WTC11 (cell line): ENCODE data around the gene NIT2. TPM values are rescaled to one million over a fixed set of nuclear protein-coding genes. Genes with fewer than 3 reads are reported as not detected.
"Not testable (repeated sequence)": the region's sequence is repeated elsewhere in the genome, so short reads cannot be mapped to it uniquely, and the experiment has no call there.

Source experiments
- ATAC-seq: fragments of 200-7000 bp; cut with Tn5 transposase; 2 replicates; pipeline ENCODE4 v1.10.0; 2021; ENCODE audit warnings: mild to moderate bottlenecking, moderate library complexity
- CTCF ChIA-PET: fragments of 300-600 bp; sonication (Branson Sonifier 250); formaldehyde crosslinking; loops from one replicate; lab custom pipeline; 2021; ENCODE audit warnings: antibody characterized with exemption; lab: Charles Lee
- POLR2A ChIA-PET: fragments of 350-600 bp; sonication (Branson Sonifier 250); formaldehyde crosslinking; loops from one replicate; lab custom pipeline; 2021; ENCODE audit warnings: antibody characterized with exemption; lab: Charles Lee
- DNase-seq: peaks from one replicate; pipeline ENCODE4 v3.0.0; 2021; ENCODE audit warnings: low spot score
- H3K27ac Mint-ChIP-seq: 2 replicates; pipeline ENCODE4 v1.8.0; 2021; ENCODE audit warnings: mixed read lengths
- H3K27me3 Mint-ChIP-seq: 2 replicates; pipeline ENCODE4 v1.8.0; 2021; ENCODE audit warnings: low read depth, mild to moderate bottlenecking, moderate library complexity, mixed read lengths
- H3K36me3 Mint-ChIP-seq: 2 replicates; pipeline ENCODE4 v1.8.0; 2021; ENCODE audit warnings: mixed read lengths
- H3K4me1 Mint-ChIP-seq: 2 replicates; pipeline ENCODE4 v1.8.0; 2022; ENCODE audit warnings: mixed read lengths
- H3K4me3 Mint-ChIP-seq: 2 replicates; pipeline ENCODE4 v1.8.0; 2021; ENCODE audit warnings: mild to moderate bottlenecking, moderate library complexity, mixed read lengths
- H3K9me3 Mint-ChIP-seq: 2 replicates; pipeline ENCODE4 v1.8.0; 2021; ENCODE audit warnings: mixed read lengths
- CREB1 ChIP-seq: sonication (generic); formaldehyde crosslinking; IDR thresholded peaks from 2 replicates; pipeline ENCODE4 v1.8.0; 2023; ENCODE audit warnings: mild to moderate bottlenecking, missing genetic modification reagents
- ELF4 ChIP-seq: sonication (generic); formaldehyde crosslinking; IDR thresholded peaks from 2 replicates; pipeline ENCODE4 v1.8.1; 2022; ENCODE audit warnings: low read depth, mild to moderate bottlenecking, moderate library complexity, missing genetic modification reagents
- GTF2I ChIP-seq: fragments of 250-450 bp; sonication (Bioruptor Pico); conservative IDR thresholded peaks from 2 replicates; pipeline ENCODE4 v1.4.0; 2021; ENCODE audit warnings: mild to moderate bottlenecking
- IRF2 ChIP-seq: sonication (generic); formaldehyde crosslinking; IDR thresholded peaks from 2 replicates; pipeline ENCODE4 v1.8.0; 2022; ENCODE audit warnings: low read depth, missing genetic modification reagents, borderline replicate concordance
- NFATC4 ChIP-seq: fragments of 250-450 bp; sonication (Bioruptor Pico); IDR thresholded peaks from 2 replicates; pipeline ENCODE4 v1.9.0; 2021; ENCODE audit warnings: mild to moderate bottlenecking
- OVOL2 ChIP-seq: fragments of 250-450 bp; sonication (Bioruptor Pico); IDR thresholded peaks from 2 replicates; pipeline ENCODE4 v1.9.0; 2021; ENCODE audit warnings: mild to moderate bottlenecking, borderline replicate concordance
- RORB ChIP-seq: fragments of 250-450 bp; sonication (Bioruptor Pico); IDR thresholded peaks from 2 replicates; pipeline ENCODE4 v1.9.0; 2021; ENCODE audit warnings: mild to moderate bottlenecking
- SMAD4 ChIP-seq: sonication (generic); formaldehyde crosslinking; IDR thresholded peaks from 2 replicates; pipeline ENCODE4 v1.8.0; 2022; ENCODE audit warnings: mild to moderate bottlenecking, missing genetic modification reagents
- ZNF219 ChIP-seq: sonication (generic); formaldehyde crosslinking; IDR thresholded peaks from 2 replicates; pipeline ENCODE4 v1.8.0; 2023; ENCODE audit warnings: missing genetic modification reagents, mild to moderate bottlenecking, borderline replicate concordance
- ZNF416 ChIP-seq: fragments of 250-450 bp; sonication (Bioruptor Pico); IDR thresholded peaks from 2 replicates; pipeline ENCODE4 v1.9.0; 2021; ENCODE audit warnings: mild to moderate bottlenecking, inconsistent platforms
- ZNF423 ChIP-seq: fragments of 250-450 bp; sonication (Bioruptor Pico); IDR thresholded peaks from 2 replicates; pipeline ENCODE4 v2.1.2; 2022; ENCODE audit warnings: mild to moderate bottlenecking, moderate library complexity
- ZNF671 ChIP-seq: fragments of 250-450 bp; sonication (Bioruptor Pico); IDR thresholded peaks from 2 replicates; pipeline ENCODE4 v1.8.0; 2021; ENCODE audit warnings: mild to moderate bottlenecking
- total RNA-seq: library from RNA; stranded (reverse); gene quantifications from 3 replicates; pipeline ENCODE4 v1.2.3, GENCODE V29; 2021
- TF ChIP-seq, protein P1 (sequence below): sonication (generic); formaldehyde crosslinking; IDR thresholded peaks from 2 replicates; pipeline ENCODE4 v1.8.0; 2023; ENCODE audit warnings: missing genetic modification reagents
- TF ChIP-seq, protein P2 (sequence below): sonication (generic); formaldehyde crosslinking; IDR thresholded peaks from 2 replicates; pipeline ENCODE4 v1.8.1; 2023; ENCODE audit warnings: mild to moderate bottlenecking, missing genetic modification reagents, moderate library complexity
- TF ChIP-seq, protein P3 (sequence below): sonication (generic); formaldehyde crosslinking; IDR thresholded peaks from 2 replicates; pipeline ENCODE4 v1.8.0; 2022; ENCODE audit warnings: mild to moderate bottlenecking, missing genetic modification reagents
- TF ChIP-seq, protein P4 (sequence below): fragments of 250-450 bp; sonication (Bioruptor Pico); IDR thresholded peaks from 2 replicates; pipeline ENCODE4 v1.9.0; 2021; ENCODE audit warnings: moderate library complexity, mild to moderate bottlenecking, inconsistent platforms, borderline replicate concordance

Gene NIT2
- total RNA-seq, 1 experiment from 2014 or later, result 27.3 TPM

DNA sequence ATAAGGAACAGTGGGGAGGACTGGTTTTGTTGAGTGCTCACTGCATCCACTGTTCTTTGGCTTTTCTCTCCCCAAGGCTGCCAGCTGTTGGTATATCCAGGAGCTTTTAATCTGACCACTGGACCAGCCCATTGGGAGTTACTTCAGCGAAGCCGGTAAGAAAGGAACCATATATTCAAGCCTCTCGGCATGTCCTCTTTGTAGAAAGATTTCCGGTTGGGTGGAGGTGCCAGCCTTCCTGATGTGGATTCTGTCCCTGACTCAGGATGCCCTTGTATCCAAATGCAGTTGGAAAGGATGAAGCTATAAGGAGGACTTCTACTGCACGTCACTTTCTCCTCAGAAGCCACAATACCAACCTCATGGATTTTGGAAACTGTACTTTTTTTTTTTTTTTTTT, 14.2 kb downstream of the NIT2 start:
- no peak overlapping the region for H3K27ac Mint-ChIP-seq
- DNase-seq (no peak), ATAC-seq (no peak)
- H3K9me3 Mint-ChIP-seq, result no peaks in the 10 kb centered on the region; the same call in 1 of the 2 replicates
- TF ChIP-seq ELF4, result no peak
- no peak for TF ChIP-seq ZNF671 (CRISPR knock-in tag)
- TF ChIP-seq GTF2I (CRISPR knock-in tag), result no peak
- TF ChIP-seq ZNF423 (CRISPR knock-in tag), result no peak
- peaks cover 41% of the 10 kb centered on the region for H3K36me3 Mint-ChIP-seq
- H3K4me1 Mint-ChIP-seq, result no peaks in the 10 kb centered on the region
- no peak overlapping the region for H3K4me3 Mint-ChIP-seq
- CTCF ChIA-PET, result interaction anchor here (0.5 kb wide), 1 partner anchor 517 kb away, joined by 3 read pairs; no protein-coding TSS in a partner anchor
- POLR2A ChIA-PET, result interaction anchor here (0.6 to 1.1 kb wide), 3 partner anchors 53 to 1683 kb away, joined by 3 read pairs; partner anchors contain the start of genes LNP1, TBC1D23 and TOMM70
- H3K27me3 Mint-ChIP-seq, result no peaks in the 10 kb centered on the region

DNA sequence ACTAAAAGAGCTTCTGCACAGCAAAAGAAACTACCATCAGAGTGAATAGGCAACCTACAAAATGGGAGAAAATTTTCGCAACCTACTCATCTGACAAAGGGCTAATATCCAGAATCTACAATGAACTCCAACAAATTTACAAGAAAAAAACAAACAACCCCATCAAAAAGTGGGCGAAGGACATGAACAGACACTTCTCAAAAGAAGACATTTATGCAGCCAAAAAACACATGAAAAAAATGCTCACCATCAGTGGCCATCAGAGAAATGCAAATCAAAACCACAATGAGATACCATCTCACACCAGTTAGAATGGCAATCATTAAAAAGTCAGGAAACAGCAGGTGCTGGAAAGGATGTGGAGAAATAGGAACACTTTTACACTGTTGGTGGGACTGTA, 17.2 kb downstream of the NIT2 start:
- H3K27me3 Mint-ChIP-seq, CTCF ChIA-PET: not testable (repeated sequence)

DNA sequence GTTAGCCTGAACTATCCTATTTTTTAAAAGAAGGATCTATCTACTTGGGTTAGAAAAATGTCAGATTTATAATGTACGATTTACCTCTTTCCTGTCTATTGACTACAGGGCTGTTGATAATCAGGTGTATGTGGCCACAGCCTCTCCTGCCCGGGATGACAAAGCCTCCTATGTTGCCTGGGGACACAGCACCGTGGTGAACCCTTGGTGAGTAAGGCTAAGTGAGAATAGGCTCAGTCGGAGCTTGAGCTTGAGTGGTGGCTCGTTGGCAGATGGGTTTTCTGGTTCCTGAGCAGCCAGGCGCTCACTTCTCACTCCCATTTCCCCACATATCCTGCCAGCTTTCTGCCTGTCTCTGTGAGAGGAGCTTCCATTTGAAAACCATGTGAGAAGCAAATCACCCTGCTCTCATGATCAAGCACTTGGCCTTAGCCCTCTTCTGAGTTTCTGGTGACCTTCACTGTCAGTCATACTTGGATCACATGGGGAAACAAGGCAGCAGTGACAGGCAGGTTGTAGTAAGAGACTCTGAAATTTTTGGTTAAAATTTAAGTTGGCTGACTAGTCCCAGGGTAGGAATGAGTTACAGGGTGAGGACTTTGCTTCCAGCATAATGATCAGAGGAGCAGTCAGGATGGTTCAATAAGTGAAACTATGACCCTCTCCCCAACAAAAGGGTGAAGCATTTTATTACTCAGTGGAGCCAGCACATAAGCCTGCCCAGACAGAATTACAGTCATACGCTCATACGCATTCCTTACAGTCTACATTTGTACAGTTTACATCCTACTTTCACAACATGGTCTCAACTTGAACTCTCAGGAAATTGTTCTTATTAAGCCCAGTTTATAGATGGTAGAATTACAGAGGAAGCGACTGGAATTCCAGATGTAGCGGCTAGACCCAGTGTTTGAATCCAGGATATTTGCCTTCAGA, 18.0 kb downstream of the NIT2 start:
- POLR2A ChIA-PET, result no interaction called here
- no peak for TF ChIP-seq ZNF416
- TF ChIP-seq, protein P1, sequence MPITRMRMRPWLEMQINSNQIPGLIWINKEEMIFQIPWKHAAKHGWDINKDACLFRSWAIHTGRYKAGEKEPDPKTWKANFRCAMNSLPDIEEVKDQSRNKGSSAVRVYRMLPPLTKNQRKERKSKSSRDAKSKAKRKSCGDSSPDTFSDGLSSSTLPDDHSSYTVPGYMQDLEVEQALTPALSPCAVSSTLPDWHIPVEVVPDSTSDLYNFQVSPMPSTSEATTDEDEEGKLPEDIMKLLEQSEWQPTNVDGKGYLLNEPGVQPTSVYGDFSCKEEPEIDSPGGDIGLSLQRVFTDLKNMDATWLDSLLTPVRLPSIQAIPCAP, result no peak
- no peak for TF ChIP-seq IRF2 (CRISPR knock-in tag)
- TF ChIP-seq RORB, result no peak
- no peak for ATAC-seq
- Mint-ChIP-seq H3K36me3 (peaks cover 33% of the 10 kb centered on the region), H3K4me3 (no peak overlapping the region), H3K9me3 (no peaks in the 10 kb centered on the region; the same call in 1 of the 2 replicates), H3K27me3 (no peaks in the 10 kb centered on the region), H3K4me1 (no peaks in the 10 kb centered on the region), H3K27ac (no peak overlapping the region)
- CTCF ChIA-PET, result no interaction called here
- DNase-seq, result no peak

More for the DNA sequence above, 17.2 kb downstream of the NIT2 start:
- POLR2A ChIA-PET, DNase-seq, H3K27ac Mint-ChIP-seq, H3K9me3 Mint-ChIP-seq, H3K4me3 Mint-ChIP-seq, ATAC-seq, H3K4me1 Mint-ChIP-seq: not testable (repeated sequence)
- H3K36me3 Mint-ChIP-seq, result peaks cover 35% of the 10 kb centered on the region

DNA sequence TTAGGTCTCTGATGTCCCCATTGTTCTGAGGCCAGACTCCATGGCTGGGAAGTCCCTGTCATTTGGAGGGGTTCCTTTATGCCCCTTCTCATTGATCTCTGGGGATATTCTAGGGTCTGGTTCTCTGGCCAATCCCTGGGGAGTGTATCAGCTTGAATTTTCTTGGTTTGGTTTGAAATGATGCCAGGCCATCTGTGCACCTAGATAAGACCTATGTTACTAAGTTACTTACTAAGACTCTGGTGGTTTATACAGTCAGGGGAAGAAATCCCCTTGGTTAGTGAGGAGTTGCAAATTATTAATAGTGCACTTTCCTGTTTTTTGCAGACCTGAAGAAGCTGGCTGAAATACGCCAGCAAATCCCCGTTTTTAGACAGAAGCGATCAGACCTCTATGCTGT, 20.3 kb downstream of the NIT2 start:
- Mint-ChIP-seq H3K9me3 (no peaks in the 10 kb centered on the region; the same call in 1 of the 2 replicates), H3K4me3 (no peak overlapping the region), H3K27ac (no peak overlapping the region), H3K36me3 (peaks cover 24% of the 10 kb centered on the region), H3K27me3 (no peaks in the 10 kb centered on the region), H3K4me1 (no peaks in the 10 kb centered on the region)
- CTCF ChIA-PET, result no interaction called here
- no peak for ATAC-seq
- no peak for DNase-seq
- TF ChIP-seq, protein P2, sequence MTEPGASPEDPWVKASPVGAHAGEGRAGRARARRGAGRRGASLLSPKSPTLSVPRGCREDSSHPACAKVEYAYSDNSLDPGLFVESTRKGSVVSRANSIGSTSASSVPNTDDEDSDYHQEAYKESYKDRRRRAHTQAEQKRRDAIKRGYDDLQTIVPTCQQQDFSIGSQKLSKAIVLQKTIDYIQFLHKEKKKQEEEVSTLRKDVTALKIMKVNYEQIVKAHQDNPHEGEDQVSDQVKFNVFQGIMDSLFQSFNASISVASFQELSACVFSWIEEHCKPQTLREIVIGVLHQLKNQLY (CRISPR knock-in tag), result no peak
- no peak for TF ChIP-seq SMAD4
- TF ChIP-seq ZNF219, result no peak
- TF ChIP-seq, protein P3, sequence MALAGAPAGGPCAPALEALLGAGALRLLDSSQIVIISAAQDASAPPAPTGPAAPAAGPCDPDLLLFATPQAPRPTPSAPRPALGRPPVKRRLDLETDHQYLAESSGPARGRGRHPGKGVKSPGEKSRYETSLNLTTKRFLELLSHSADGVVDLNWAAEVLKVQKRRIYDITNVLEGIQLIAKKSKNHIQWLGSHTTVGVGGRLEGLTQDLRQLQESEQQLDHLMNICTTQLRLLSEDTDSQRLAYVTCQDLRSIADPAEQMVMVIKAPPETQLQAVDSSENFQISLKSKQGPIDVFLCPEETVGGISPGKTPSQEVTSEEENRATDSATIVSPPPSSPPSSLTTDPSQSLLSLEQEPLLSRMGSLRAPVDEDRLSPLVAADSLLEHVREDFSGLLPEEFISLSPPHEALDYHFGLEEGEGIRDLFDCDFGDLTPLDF (CRISPR knock-in tag), result no peak
- POLR2A ChIA-PET, result no interaction called here

DNA sequence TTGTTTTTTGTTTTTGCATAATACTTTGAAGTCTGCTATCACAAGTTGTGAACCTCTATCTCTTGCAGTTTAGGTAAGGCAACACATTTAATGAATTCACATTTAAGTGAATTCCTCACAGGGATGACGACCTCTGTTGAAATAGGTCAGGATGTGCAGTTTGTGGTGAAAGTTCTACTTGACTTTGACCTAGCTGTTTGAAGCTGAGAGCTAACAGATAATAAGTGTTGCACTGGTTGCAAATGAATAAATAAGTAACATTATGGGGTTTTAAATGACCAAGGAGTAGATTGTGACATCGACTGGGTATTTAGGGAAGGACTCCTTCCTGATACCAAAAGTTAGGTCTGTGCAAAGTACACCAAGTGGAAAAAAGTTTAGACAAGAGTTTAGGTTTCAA, 23.9 kb downstream of the NIT2 start:
- no peak overlapping the region for H3K4me3 Mint-ChIP-seq
- no peak for DNase-seq
- POLR2A ChIA-PET, result no interaction called here
- no peak for TF ChIP-seq NFATC4 (CRISPR knock-in tag)
- TF ChIP-seq CREB1 (CRISPR knock-in tag), result no peak
- no peak for TF ChIP-seq OVOL2 (CRISPR knock-in tag)
- TF ChIP-seq, protein P4, sequence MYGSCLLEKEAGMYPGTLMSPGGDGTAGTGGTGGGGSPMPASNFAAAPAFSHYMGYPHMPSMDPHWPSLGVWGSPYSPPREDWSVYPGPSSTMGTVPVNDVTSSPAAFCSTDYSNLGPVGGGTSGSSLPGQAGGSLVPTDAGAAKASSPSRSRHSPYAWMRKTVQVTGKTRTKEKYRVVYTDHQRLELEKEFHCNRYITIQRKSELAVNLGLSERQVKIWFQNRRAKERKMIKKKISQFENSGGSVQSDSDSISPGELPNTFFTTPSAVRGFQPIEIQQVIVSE (CRISPR knock-in tag), result no peak
- TF ChIP-seq, all 79 proteins: peak for 0
- CTCF ChIA-PET, result no interaction called here
- no peak for ATAC-seq
- no peak overlapping the region for H3K27ac Mint-ChIP-seq
- no peaks in the 10 kb centered on the region for H3K4me1 Mint-ChIP-seq
- peaks cover 21% of the 10 kb centered on the region for H3K36me3 Mint-ChIP-seq
- H3K27me3 Mint-ChIP-seq, result no peaks in the 10 kb centered on the region
- peaks cover 7% of the 10 kb centered on the region for H3K9me3 Mint-ChIP-seq
